SK-N-SH treated with all-trans-retinoic acid at 6 μM for 48 hours (cell line): ENCODE results near the gene CDON.

Source experiments
- OSR1 ChIP-seq: fragments of 250-450 bp; sonication (Bioruptor Pico); IDR thresholded peaks from 2 replicates; pipeline ENCODE4 v1.8.0; 2022; ENCODE audit warnings: moderate library complexity, mild to moderate bottlenecking, inconsistent platforms
- TOX ChIP-seq: fragments of 250-450 bp; sonication (Bioruptor Pico); IDR thresholded peaks from 2 replicates; pipeline ENCODE4 v1.8.0; 2021; ENCODE audit warnings: mild to moderate bottlenecking, moderate library complexity, borderline replicate concordance
- ZNF565 ChIP-seq: fragments of 450-650 bp; formaldehyde crosslinking; conservative IDR thresholded peaks from 2 replicates; pipeline ENCODE4 v1.5.0; 2020; ENCODE audit warnings: low read depth, mild to moderate bottlenecking, moderate library complexity

DNA sequence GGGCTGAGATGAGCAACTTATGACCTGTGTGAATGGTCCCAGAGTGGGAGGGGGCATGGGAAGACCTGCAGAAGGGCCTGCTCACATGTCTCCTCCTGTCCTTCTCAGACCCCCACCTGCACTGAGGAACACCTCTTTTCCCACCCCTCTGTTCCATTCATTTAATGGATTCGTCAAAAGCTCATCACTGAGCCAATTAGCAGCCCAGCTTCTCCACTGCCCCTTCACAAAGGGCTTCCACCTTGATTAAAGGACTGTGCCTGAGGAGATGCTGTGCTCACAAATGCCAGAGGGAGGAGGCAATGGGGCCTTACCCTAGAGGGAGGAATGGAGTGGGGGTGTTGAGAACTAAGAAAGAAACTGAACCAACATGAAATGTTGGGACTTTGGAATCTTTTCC lies 14.0 kb upstream of the CDON start:
- TF ChIP-seq OSR1 (CRISPR knock-in tag), result no peak
- no peak for TF ChIP-seq TOX (CRISPR knock-in tag)
- no peak for TF ChIP-seq ZNF565
